A549 (cell line): ENCODE data around the gene REPS1. TPM values are rescaled to one million over a fixed set of nuclear protein-coding genes. Genes with fewer than 3 reads are reported as not detected.

ENCODE experiments used
- ATAC-seq, 2 experiments: fragments of 200-7000 bp in 1 of 2; fragments of >200 bp in 1 of 2; cut with Nextera tagmentation in 1 of 2; cut with Tn5 transposase in 1 of 2; 3 replicates each; pipeline versions ENCODE4 v1.8.0 to v1.9.1; 2018 to 2020; ENCODE audit warnings: mild to moderate bottlenecking in 1 of 2, moderate library complexity in 1 of 2
- CTCF ChIA-PET: fragments of 300-600 bp; sonication (Branson Sonifier 250); formaldehyde crosslinking; extraction: SDS; loops from one replicate; lab custom pipeline; 2021; ENCODE audit warnings: antibody characterized with exemption, inconsistent platforms; lab: Yijun Ruan, JAX
- POLR2A ChIA-PET: fragments of 350-600 bp; formaldehyde crosslinking; extraction: SDS; loops from one replicate; lab custom pipeline; 2021; ENCODE audit warnings: antibody characterized with exemption, inconsistent platforms; lab: Yijun Ruan, JAX
- DNase-seq, 2 experiments: peaks; one replicate each; pipeline versions ENCODE4 v3.0.0 to v3.0.0-alpha.2; 2011 to 2016; ENCODE audit warnings: low read depth in 1 of 2, low spot score in 1 of 2
- FAIRE-seq: peaks from 2 replicates; lab custom pipeline; 2011; peaks lifted over from hg19 to GRCh38; lab: Jason Lieb, UNC
- H3K27ac ChIP-seq, 2 experiments: fragments of >200 bp; sonication (Bioruptor Twin); formaldehyde crosslinking; 3 replicates each; pipeline ENCODE4 v1.5.1; 2016 to 2017
- H3K4me1 ChIP-seq: fragments of >200 bp; sonication (Bioruptor Twin); formaldehyde crosslinking; 3 replicates; pipeline ENCODE4 v1.6.1; 2016
- H3K4me2 ChIP-seq: fragments of >200 bp; sonication (Bioruptor Twin); formaldehyde crosslinking; 3 replicates; pipeline ENCODE4 v1.6.1; 2016
- H3K4me3 ChIP-seq: fragments of >200 bp; sonication (Bioruptor Twin); formaldehyde crosslinking; 3 replicates; pipeline ENCODE4 v1.5.1; 2016
- H3K9me3 ChIP-seq: fragments of >200 bp; sonication (Bioruptor Twin); formaldehyde crosslinking; 3 replicates; pipeline ENCODE4 v1.6.1; 2016
- CEBPB ChIP-seq, 2 experiments: fragments of >200 bp in 1 of 2; sonication (Bioruptor Twin) in 1 of 2; formaldehyde crosslinking in 1 of 2; IDR thresholded peaks; 2 replicates each; pipeline ENCODE4 v1.6.1; 2012 to 2016
- CHD4 ChIP-seq: fragments of 200-600 bp; sonication (generic); IDR thresholded peaks from 2 replicates; pipeline ENCODE4 v1.6.1; 2016; ENCODE audit warnings: antibody characterized with exemption, mild to moderate bottlenecking, borderline replicate concordance
- E2F6 ChIP-seq: IDR thresholded peaks from 2 replicates; pipeline ENCODE4 v1.6.1; 2012; ENCODE audit warnings: low read depth, borderline replicate concordance
- EHF ChIP-seq: fragments of 250-450 bp; sonication (Bioruptor Pico); IDR thresholded peaks from 2 replicates; pipeline ENCODE4 v1.5.0; 2020; ENCODE audit warnings: mild to moderate bottlenecking
- HOXA7 ChIP-seq: fragments of 250-450 bp; sonication (Bioruptor Pico); IDR thresholded peaks from 2 replicates; pipeline ENCODE4 v1.5.0; 2020; ENCODE audit warnings: mild to moderate bottlenecking, moderate library complexity
- HOXB5 ChIP-seq: fragments of 250-450 bp; sonication (Bioruptor Pico); IDR thresholded peaks from 2 replicates; pipeline ENCODE4 v1.5.0; 2020; ENCODE audit warnings: mild to moderate bottlenecking, moderate library complexity
- JUNB ChIP-seq: fragments of >200 bp; sonication (Bioruptor Twin); formaldehyde crosslinking; IDR thresholded peaks from 2 replicates; pipeline ENCODE4 v1.6.1; 2016
- KDM1A ChIP-seq: fragments of 200-600 bp; sonication (generic); IDR thresholded peaks from 2 replicates; pipeline ENCODE4 v1.6.1; 2016; ENCODE audit warnings: low read depth, mild to moderate bottlenecking
- KDM5A ChIP-seq: fragments of 200-600 bp; sonication (generic); IDR thresholded peaks from 2 replicates; pipeline ENCODE4 v1.6.1; 2016; ENCODE audit warnings: antibody characterized with exemption, mild to moderate bottlenecking
- MYC ChIP-seq: IDR thresholded peaks from 2 replicates; pipeline ENCODE4 v1.6.1; 2012; ENCODE audit warnings: mild to moderate bottlenecking, inconsistent platforms, low read length, improper control_type of control experiment, borderline replicate concordance
- POLR2A ChIP-seq: IDR thresholded peaks from 2 replicates; pipeline ENCODE4 v1.6.1; 2012; ENCODE audit warnings: mild to moderate bottlenecking, low read length
- POLR2AphosphoS2 ChIP-seq: conservative IDR thresholded peaks from 2 replicates; pipeline ENCODE4 v1.6.1; 2012; ENCODE audit warnings: low read length, improper control_type of control experiment, inconsistent platforms
- RAD21 ChIP-seq, 2 experiments: fragments of >200 bp in 1 of 2; sonication (Bioruptor Twin) in 1 of 2; formaldehyde crosslinking in 1 of 2; IDR thresholded peaks in 1 of 2; conservative IDR thresholded peaks in 1 of 2; 2 replicates in 1 of 2; 3 replicates in 1 of 2; pipeline ENCODE4 v1.6.1; 2012 to 2018; ENCODE audit warnings: inconsistent platforms in 1 of 2
- RARB ChIP-seq: fragments of 250-450 bp; sonication (Bioruptor Pico); IDR thresholded peaks from 2 replicates; pipeline ENCODE4 v1.8.0; 2021; ENCODE audit warnings: mild to moderate bottlenecking, moderate library complexity
- RCOR1 ChIP-seq: fragments of 150-350 bp; IDR thresholded peaks from 2 replicates; pipeline ENCODE4 v1.6.1; 2014; ENCODE audit warnings: antibody characterized with exemption, low read length, low read depth
- TFCP2L1 ChIP-seq: fragments of 250-450 bp; sonication (Bioruptor Pico); IDR thresholded peaks from 2 replicates; pipeline ENCODE4 v1.5.0; 2021; ENCODE audit warnings: mild to moderate bottlenecking
- ZC3H11A ChIP-seq: fragments of 450-650 bp; IDR thresholded peaks from 2 replicates; pipeline ENCODE4 v1.6.1; 2014; ENCODE audit warnings: antibody characterized with exemption, mild to moderate bottlenecking
- ZSCAN20 ChIP-seq: fragments of 250-450 bp; sonication (Bioruptor Pico); IDR thresholded peaks from 2 replicates; pipeline ENCODE4 v1.8.0; 2022; ENCODE audit warnings: mild to moderate bottlenecking, moderate library complexity
- WGBS: methylation state at CpG from one replicate; pipeline ENCODE4 v1.1.6; 2017; ENCODE audit errors: missing lambda C conversion rate; 5-methylcytosine and 5-hydroxymethylcytosine counted together
- polyA plus RNA-seq, 4 experiments: library from polyadenylated mRNA; depleted of rRNA in 3 of 4; stranded (reverse); fragments of >200 nt; fragmentation: RNase III in 1 of 4; extraction: RNeasy Plus Mini Kit Qiagen cat#74134 plus additional on column Dnase treatment in 1 of 4; gene quantifications; 2 replicates in 3 of 4; 3 replicates in 1 of 4; pipeline ENCODE4 v1.2.3, GENCODE V29; 2011 to 2017
- TF ChIP-seq, protein P1 (sequence below): fragments of 450-650 bp; IDR thresholded peaks from 2 replicates; pipeline ENCODE4 v1.6.1; 2014; ENCODE audit warnings: antibody characterized with exemption

The REPS1 gene
- polyA plus RNA-seq, 2 of the 4 experiments (the other 2 are of a cell fraction), result 16.3 to 36.4 TPM

DNA sequence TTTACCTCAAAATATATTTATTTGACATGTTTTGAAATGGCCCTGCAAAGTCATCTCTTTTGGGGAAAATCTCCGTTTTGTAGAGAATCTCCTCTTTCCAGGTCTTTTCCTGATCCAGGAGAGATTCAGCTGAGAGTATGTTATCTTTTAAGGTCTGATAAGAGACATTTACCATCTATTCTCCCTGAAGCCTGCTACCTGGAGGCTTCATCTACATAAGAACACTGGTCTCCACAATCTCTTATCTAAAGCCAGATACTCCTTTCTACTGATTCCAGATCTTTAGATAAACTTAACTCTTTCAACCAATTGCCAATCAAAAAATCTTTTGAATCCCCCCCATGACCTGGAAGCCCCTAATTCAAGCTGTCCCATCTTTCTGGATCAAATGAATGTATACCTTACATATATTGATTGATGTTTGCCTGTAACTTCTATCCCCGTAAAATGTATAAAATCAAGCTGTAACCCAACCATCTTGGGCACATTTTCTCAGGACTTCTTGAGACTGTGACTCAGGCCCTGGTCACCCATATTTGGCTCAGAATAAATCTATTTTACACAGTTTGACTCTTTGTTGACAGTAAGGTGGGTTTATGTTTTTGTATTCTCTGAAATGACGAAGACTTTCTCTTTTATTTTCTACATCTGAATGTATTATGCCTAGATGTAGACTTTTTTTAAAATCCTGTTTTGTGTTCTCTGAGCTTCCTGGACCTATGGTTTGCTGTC lies 96.6 kb downstream of the REPS1 start:
- H3K4me2 ChIP-seq, result no peak overlapping the region
- WGBS, result 99% methylated on average over 3 of the region's 3 CpGs
- TF ChIP-seq RCOR1 (no peak), E2F6 (no peak), HOXB5 (no peak), JUNB (no peak), CEBPB (IDR thresholded peaks at IDR 0.05) (no peak), KDM5A (no peak), ZSCAN20 (CRISPR knock-in tag) (no peak)
- TF ChIP-seq, protein P1, sequence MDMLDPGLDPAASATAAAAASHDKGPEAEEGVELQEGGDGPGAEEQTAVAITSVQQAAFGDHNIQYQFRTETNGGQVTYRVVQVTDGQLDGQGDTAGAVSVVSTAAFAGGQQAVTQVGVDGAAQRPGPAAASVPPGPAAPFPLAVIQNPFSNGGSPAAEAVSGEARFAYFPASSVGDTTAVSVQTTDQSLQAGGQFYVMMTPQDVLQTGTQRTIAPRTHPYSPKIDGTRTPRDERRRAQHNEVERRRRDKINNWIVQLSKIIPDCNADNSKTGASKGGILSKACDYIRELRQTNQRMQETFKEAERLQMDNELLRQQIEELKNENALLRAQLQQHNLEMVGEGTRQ, result no peak
- H3K4me3 ChIP-seq, result no peak overlapping the region
- DNase-seq (no peak), ATAC-seq (no peak), FAIRE-seq (no peak)
- H3K4me1 ChIP-seq, result no peaks in the 10 kb centered on the region
- CTCF ChIA-PET, result no interaction called here
- POLR2A ChIA-PET, result no interaction called here
- no peak overlapping the region for H3K27ac ChIP-seq
- no peaks in the 10 kb centered on the region for H3K9me3 ChIP-seq

DNA sequence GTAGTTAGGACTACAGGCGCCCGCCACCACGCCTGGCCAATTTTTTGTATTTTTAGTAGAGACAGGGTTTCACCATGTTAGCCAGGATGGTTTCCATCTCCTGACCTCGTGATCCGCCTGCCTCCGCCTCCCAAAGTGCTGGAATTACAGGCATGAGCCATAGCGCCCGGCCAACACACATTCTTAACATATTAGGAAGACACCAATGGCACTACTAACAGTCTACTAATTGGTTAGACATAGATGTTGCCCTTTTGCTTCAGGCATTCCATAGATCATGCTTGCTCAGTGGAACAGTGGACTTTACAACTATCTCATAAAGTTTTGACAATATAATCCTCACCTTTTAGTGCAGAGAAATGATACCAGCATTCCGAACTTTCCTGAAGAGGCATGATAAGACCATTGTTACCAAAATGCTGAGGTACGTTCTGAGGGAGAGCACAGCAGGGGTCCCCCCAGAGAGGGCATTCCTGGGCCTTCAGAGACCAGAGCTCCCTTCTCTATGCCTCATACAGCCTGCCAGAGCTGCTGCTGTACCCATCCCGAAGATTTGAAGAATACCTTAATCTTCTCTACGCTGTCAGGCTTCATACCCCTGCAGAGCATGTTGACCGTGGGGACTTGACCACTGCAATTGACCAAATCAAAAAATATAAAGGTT lies 102.8 kb downstream of the REPS1 start:
- Histone ChIP-seq H3K27ac (no peak overlapping the region), H3K4me3 (no peak overlapping the region), H3K4me2 (no peak overlapping the region), H3K4me1 (no peaks in the 10 kb centered on the region), H3K9me3 (no peaks in the 10 kb centered on the region)
- ChIA-PET CTCF (no interaction called here), POLR2A (no interaction called here)
- no peak for FAIRE-seq
- no peak for DNase-seq
- 82% methylated on average over 13 of the region's 13 CpGs for WGBS
- TF ChIP-seq KDM1A (no peak), RARB (CRISPR knock-in tag) (no peak), POLR2AphosphoS2 (no peak)
- no peak for ATAC-seq

- Histone ChIP-seq H3K27ac (no peak overlapping the region), H3K4me1 (no peaks in the 10 kb centered on the region), H3K4me2 (no peak overlapping the region), H3K4me3 (no peak overlapping the region), H3K9me3 (no peaks in the 10 kb centered on the region)
- FAIRE-seq, result no peak
- TF ChIP-seq KDM1A (no peak), EHF (no peak), TFCP2L1 (CRISPR knock-in tag) (no peak), POLR2A (no peak), CHD4 (no peak), RAD21 (conservative IDR thresholded peaks at IDR 0.05 in 1 of 2, IDR thresholded peaks at IDR 0.05 in 1 of 2) (no peak), MYC (no peak), ZC3H11A (no peak), HOXA7 (CRISPR knock-in tag) (no peak), KDM5A (no peak)
- ATAC-seq, result no peak
- WGBS, result 84% methylated on average over 7 of the region's 7 CpGs
- ChIA-PET POLR2A (no interaction called here), CTCF (interaction anchor here (1.2 kb wide), 1 partner anchor 9 kb away, joined by 5 read pairs; no protein-coding TSS in a partner anchor)
- DNase-seq, result no peak
Measured at GRCh38 chr6:138882369-138883017, 105.6 kb downstream of the REPS1 start.
